H9 (cell line): ENCODE data around the gene METRN. TPM values are rescaled to one million over a fixed set of nuclear protein-coding genes. Genes with fewer than 3 reads are reported as not detected.

Experiments
- DNase-seq: peaks from one replicate; pipeline ENCODE4 v3.0.0-alpha.2; 2017
- H2AFZ ChIP-seq: one replicate; pipeline ENCODE4 v1.6.1; 2013; ENCODE audit warnings: mild to moderate bottlenecking, low read length, control low read depth, moderate library complexity
- H2AK5ac ChIP-seq: 2 replicates; pipeline ENCODE4 v1.6.1; 2013; ENCODE audit warnings: low read length, control low read depth, mixed read lengths; ENCODE audit not compliant: insufficient read length
- H2BK120ac ChIP-seq: one replicate; pipeline ENCODE4 v1.6.1; 2013; ENCODE audit warnings: low read depth, mild to moderate bottlenecking, low read length, control low read depth, inconsistent platforms; ENCODE audit not compliant: poor library complexity, severe bottlenecking
- H2BK12ac ChIP-seq: 2 replicates; pipeline ENCODE4 v1.6.1; 2013; ENCODE audit warnings: low read length, control low read depth, mixed read lengths, low read depth; ENCODE audit not compliant: insufficient read length
- H2BK15ac ChIP-seq: 2 replicates; pipeline ENCODE4 v1.6.1; 2013; ENCODE audit warnings: low read depth, low read length, control low read depth
- H2BK20ac ChIP-seq: one replicate; pipeline ENCODE4 v1.6.1; 2013; ENCODE audit warnings: low read depth, mild to moderate bottlenecking, low read length, control low read depth, inconsistent platforms; ENCODE audit not compliant: poor library complexity, severe bottlenecking
- H2BK5ac ChIP-seq: 2 replicates; pipeline ENCODE4 v1.6.1; 2013; ENCODE audit warnings: low read length, control low read depth, mixed read lengths; ENCODE audit not compliant: insufficient read length
- H3K14ac ChIP-seq: 2 replicates; pipeline ENCODE4 v1.6.1; 2013; ENCODE audit warnings: low read length, control low read depth; ENCODE audit not compliant: insufficient read depth
- H3K18ac ChIP-seq: 2 replicates; pipeline ENCODE4 v1.6.1; 2013; ENCODE audit warnings: low read depth, mild to moderate bottlenecking, mixed read lengths, low read length, control low read depth; ENCODE audit not compliant: insufficient read length
- H3K23ac ChIP-seq: 2 replicates; pipeline ENCODE4 v1.6.1; 2013; ENCODE audit warnings: low read length, control low read depth, mixed read lengths, low read depth; ENCODE audit not compliant: insufficient read length
- H3K23me2 ChIP-seq: 2 replicates; pipeline ENCODE4 v1.6.1; 2013; ENCODE audit warnings: low read depth, mild to moderate bottlenecking, mixed read lengths, low read length, control low read depth; ENCODE audit not compliant: insufficient read length, poor library complexity, severe bottlenecking
- H3K27ac ChIP-seq: 2 replicates; pipeline ENCODE4 v1.5.1; 2013; ENCODE audit warnings: low read length, control low read depth, mixed read lengths, low read depth; ENCODE audit not compliant: insufficient read length
- H3K27me3 ChIP-seq: 2 replicates; pipeline ENCODE4 v1.6.1; 2013; ENCODE audit warnings: low read length, control low read depth, inconsistent platforms; ENCODE audit not compliant: insufficient read depth
- H3K4ac ChIP-seq: 2 replicates; pipeline ENCODE4 v1.6.1; 2013; ENCODE audit warnings: low read depth, mild to moderate bottlenecking, control low read depth, inconsistent platforms, low read length, moderate library complexity
- H3K4me1 ChIP-seq: 2 replicates; pipeline ENCODE4 v1.6.1; 2013; ENCODE audit warnings: low read length, control low read depth, inconsistent platforms; ENCODE audit not compliant: insufficient read depth
- H3K4me2 ChIP-seq: 2 replicates; pipeline ENCODE4 v1.6.1; 2013; ENCODE audit warnings: low read length, control low read depth, mixed read lengths; ENCODE audit not compliant: insufficient read length, insufficient read depth
- H3K56ac ChIP-seq: 2 replicates; pipeline ENCODE4 v1.6.1; 2013; ENCODE audit warnings: low read depth, mild to moderate bottlenecking, mixed read lengths, low read length, control low read depth; ENCODE audit not compliant: insufficient read length
- H3K79me1 ChIP-seq: 2 replicates; pipeline ENCODE4 v1.6.1; 2013; ENCODE audit warnings: low read depth, mild to moderate bottlenecking, moderate library complexity, low read length, control low read depth, inconsistent platforms; ENCODE audit not compliant: insufficient read depth, poor library complexity, severe bottlenecking
- H3K79me2 ChIP-seq: 2 replicates; pipeline ENCODE4 v1.6.1; 2013; ENCODE audit warnings: low read length, control low read depth, inconsistent platforms; ENCODE audit not compliant: insufficient read depth
- H3K9ac ChIP-seq: 2 replicates; pipeline ENCODE4 v1.6.1; 2013; ENCODE audit warnings: low read length, control low read depth, mixed read lengths; ENCODE audit not compliant: insufficient read length; ENCODE audit errors: extremely low read depth
- H3K9me3 ChIP-seq: one replicate; pipeline ENCODE4 v1.6.1; 2013; ENCODE audit warnings: low read depth, low read length, inconsistent platforms; ENCODE audit not compliant: control insufficient read depth
- H3T11ph ChIP-seq: one replicate; pipeline ENCODE4 v1.6.1; 2013; ENCODE audit warnings: mild to moderate bottlenecking, low read length, control low read depth, inconsistent platforms
- H4K20me1 ChIP-seq: one replicate; pipeline ENCODE4 v1.6.1; 2013; ENCODE audit not compliant: control insufficient read depth, insufficient read length, insufficient read depth
- H4K5ac ChIP-seq: 2 replicates; pipeline ENCODE4 v1.6.1; 2013; ENCODE audit warnings: low read depth, mild to moderate bottlenecking, mixed read lengths, low read length, control low read depth; ENCODE audit not compliant: insufficient read length
- H4K8ac ChIP-seq: replicated peaks from 2 replicates; pipeline ENCODE4 v1.6.1; 2013; ENCODE audit warnings: low read length, control low read depth, mixed read lengths, low read depth; ENCODE audit not compliant: insufficient read length
- H4K91ac ChIP-seq: 2 replicates; pipeline ENCODE4 v1.6.1; 2013; ENCODE audit warnings: low read depth, mild to moderate bottlenecking, moderate library complexity, mixed read lengths, low read length, control low read depth; ENCODE audit not compliant: insufficient read length
- H3K27ac Mint-ChIP-seq, 3 experiments: 2 replicates in 2 of 3; 3 replicates in 1 of 3; pipeline ENCODE4 v1.8.0; 2020 to 2021; ENCODE audit warnings: mixed read lengths in 3 of 3, mild to moderate bottlenecking in 1 of 3, moderate library complexity in 1 of 3
- H3K27me3 Mint-ChIP-seq: 2 replicates; pipeline ENCODE4 v1.8.0; 2021; ENCODE audit warnings: low read depth, mild to moderate bottlenecking, moderate library complexity, mixed read lengths
- H3K36me3 Mint-ChIP-seq, 3 experiments: 2 replicates in 2 of 3; 3 replicates in 1 of 3; pipeline ENCODE4 v1.8.0; 2020 to 2021; ENCODE audit warnings: low read depth in 3 of 3, mixed read lengths in 3 of 3; ENCODE audit not compliant: insufficient read depth in 1 of 3
- H3K4me1 Mint-ChIP-seq, 2 experiments: 2 replicates each; pipeline ENCODE4 v1.8.0; 2020; ENCODE audit warnings: mixed read lengths in 2 of 2
- H3K4me3 Mint-ChIP-seq, 2 experiments: 2 replicates in 1 of 2; 3 replicates in 1 of 2; pipeline ENCODE4 v1.8.0; 2020 to 2021; ENCODE audit warnings: mild to moderate bottlenecking in 2 of 2, mixed read lengths in 2 of 2, moderate library complexity in 1 of 2
- H3K9me3 Mint-ChIP-seq, 2 experiments: 2 replicates in 1 of 2; 3 replicates in 1 of 2; pipeline ENCODE4 v1.8.0; 2020; ENCODE audit warnings: mild to moderate bottlenecking in 2 of 2, mixed read lengths in 2 of 2, moderate library complexity in 1 of 2
- WGBS: extraction: QIAGEN DNeasy Blood & Tissue Kit; methylation state at CpG from one replicate; pipeline ENCODE4 v1.1.7; 2013; ENCODE audit warnings: missing lambda C conversion rate, low lambda C conversion rate, mixed read lengths; ENCODE audit not compliant: insufficient read length; ENCODE audit errors: extremely low coverage; 5-methylcytosine and 5-hydroxymethylcytosine counted together
- total RNA-seq: library from RNA; stranded (reverse); gene quantifications from 2 replicates; pipeline ENCODE4 v1.2.1, GENCODE V29; 2021
- TF ChIP-seq, protein P1 (sequence below): fragments of 200-600 bp; sonication (generic); conservative IDR thresholded peaks from 3 replicates; pipeline ENCODE4 v1.8.0; 2021; ENCODE audit warnings: antibody characterized with exemption, mild to moderate bottlenecking

The METRN gene
- total RNA-seq, 1 experiment from 2014 or later = 26.2 TPM

DNA sequence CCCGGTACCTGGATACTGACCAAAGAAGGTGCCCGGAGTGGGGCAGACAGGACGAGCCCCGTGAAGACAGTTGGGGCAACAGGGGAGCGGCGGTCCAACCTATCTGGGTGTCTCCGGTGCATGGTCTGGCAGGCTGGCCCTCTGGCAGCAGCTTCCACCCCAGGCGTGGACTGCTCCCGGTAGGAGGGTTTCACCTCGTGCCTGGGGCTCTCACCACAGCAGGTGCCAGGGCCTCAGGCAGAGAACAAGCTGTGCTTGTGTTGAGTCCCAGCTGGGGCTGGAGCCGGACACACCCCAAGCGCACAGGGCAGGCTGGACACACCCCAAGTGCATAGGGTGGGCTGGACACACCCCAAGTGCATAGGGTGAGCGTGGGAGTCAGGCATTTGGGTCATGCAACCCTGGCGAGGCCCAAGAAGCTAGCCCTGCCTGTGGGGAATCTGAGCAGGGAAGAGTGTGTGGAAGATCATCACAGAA lies 7.8 kb upstream of the METRN start:
- DNase-seq = no peak
- Mint-ChIP-seq H3K9me3 (peaks cover 0 to 2% of the 10 kb centered on the region in 2 experiments; a peak in 2 of 5 replicates), H3K4me3 (peak overlapping the region in 1 of 2 experiments; percentile 79; a peak in 3 of 5 replicates), H3K4me1 (peaks cover 0 to 7% of the 10 kb centered on the region in 2 experiments; a peak in 1 of 4 replicates), H3K27ac (no peak overlapping the region), H3K27me3 (peaks cover 83% of the 10 kb centered on the region), H3K36me3 (peaks cover 0 to 3% (median 0%) of the 10 kb centered on the region in 3 experiments; a peak in 2 of 7 replicates)
- no CpG with 5 or more reads among the region's 14 CpGs for WGBS
- no peaks in the 10 kb centered on the region for H3K4me1 ChIP-seq
- H3K4ac ChIP-seq = no peak overlapping the region
- H3K4me2 ChIP-seq = peak overlapping the region; percentile 49
- no peaks in the 10 kb centered on the region for H3K9me3 ChIP-seq
- no peak overlapping the region for H2AK5ac ChIP-seq
- H3K23me2 ChIP-seq = peaks cover 4% of the 10 kb centered on the region
- no peak overlapping the region for H3K9ac ChIP-seq
- no peak overlapping the region for H4K5ac ChIP-seq
- no peak overlapping the region for H3K27ac ChIP-seq
- H2BK15ac ChIP-seq = no peak overlapping the region
- H4K8ac ChIP-seq = no peak overlapping the region
- no peak overlapping the region for H2BK5ac ChIP-seq
- H2BK20ac ChIP-seq = no peak overlapping the region
- no peak overlapping the region for H3K18ac ChIP-seq
- H3K23ac ChIP-seq = no peak overlapping the region
- no peak overlapping the region for H3K14ac ChIP-seq
- H2BK12ac ChIP-seq = no peak overlapping the region
- H3K56ac ChIP-seq = no peak overlapping the region
- H3K79me2 ChIP-seq = no peaks in the 10 kb centered on the region
- H4K91ac ChIP-seq = no peak overlapping the region
- peaks cover 39% of the 10 kb centered on the region; the same call in 1 of the 2 replicates for H3K27me3 ChIP-seq
- H3K79me1 ChIP-seq = no peaks in the 10 kb centered on the region
- H3T11ph ChIP-seq = no peak overlapping the region
- no peak overlapping the region for H2BK120ac ChIP-seq
- TF ChIP-seq, protein P1, sequence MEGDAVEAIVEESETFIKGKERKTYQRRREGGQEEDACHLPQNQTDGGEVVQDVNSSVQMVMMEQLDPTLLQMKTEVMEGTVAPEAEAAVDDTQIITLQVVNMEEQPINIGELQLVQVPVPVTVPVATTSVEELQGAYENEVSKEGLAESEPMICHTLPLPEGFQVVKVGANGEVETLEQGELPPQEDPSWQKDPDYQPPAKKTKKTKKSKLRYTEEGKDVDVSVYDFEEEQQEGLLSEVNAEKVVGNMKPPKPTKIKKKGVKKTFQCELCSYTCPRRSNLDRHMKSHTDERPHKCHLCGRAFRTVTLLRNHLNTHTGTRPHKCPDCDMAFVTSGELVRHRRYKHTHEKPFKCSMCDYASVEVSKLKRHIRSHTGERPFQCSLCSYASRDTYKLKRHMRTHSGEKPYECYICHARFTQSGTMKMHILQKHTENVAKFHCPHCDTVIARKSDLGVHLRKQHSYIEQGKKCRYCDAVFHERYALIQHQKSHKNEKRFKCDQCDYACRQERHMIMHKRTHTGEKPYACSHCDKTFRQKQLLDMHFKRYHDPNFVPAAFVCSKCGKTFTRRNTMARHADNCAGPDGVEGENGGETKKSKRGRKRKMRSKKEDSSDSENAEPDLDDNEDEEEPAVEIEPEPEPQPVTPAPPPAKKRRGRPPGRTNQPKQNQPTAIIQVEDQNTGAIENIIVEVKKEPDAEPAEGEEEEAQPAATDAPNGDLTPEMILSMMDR = no peak
- H4K20me1 ChIP-seq = no peaks in the 10 kb centered on the region
- H2AFZ ChIP-seq = no peak overlapping the region
